Lung (tissue), 12 donors: ENCODE measurements around the gene YY1. TPM values are rescaled to one million over a fixed set of nuclear protein-coding genes. Genes with fewer than 3 reads are reported as not detected.

Experiments
- ATAC-seq: fragments of 200-7000 bp; cut with Tn5 transposase; one replicate; pipeline ENCODE4 v1.9.1; 2020; ENCODE audit warnings: moderate number of reproducible peaks; ENCODE audit not compliant: insufficient read depth, low FRiP score
- DNase-seq, 3 donors: peaks; one replicate each; pipeline ENCODE4 v3.0.0-alpha.2; 2013 to 2017
- H3K27ac ChIP-seq, 2 donors: one replicate each; pipeline ENCODE4 v1.5.1; 2013; ENCODE audit warnings: mild to moderate bottlenecking in 2 of 2, moderate library complexity in 2 of 2, control low read depth in 1 of 2, inconsistent platforms in 1 of 2, low read depth in 1 of 2, low read length in 1 of 2
- H3K27me3 ChIP-seq, 3 donors: one replicate each; pipeline ENCODE4 v1.5.1; 2013; ENCODE audit warnings: low read length in 2 of 3; ENCODE audit not compliant: control insufficient read depth in 3 of 3, insufficient read depth in 3 of 3
- H3K36me3 ChIP-seq, 4 donors: one replicate each; pipeline ENCODE4 v1.5.1; 2013; ENCODE audit warnings: low read length in 4 of 4, mild to moderate bottlenecking in 1 of 4, moderate library complexity in 1 of 4; ENCODE audit not compliant: control insufficient read depth in 4 of 4, insufficient read depth in 4 of 4
- H3K4me1 ChIP-seq, 5 donors: one replicate each; pipeline ENCODE4 v1.5.1; 2013; ENCODE audit warnings: low read length in 5 of 5, mild to moderate bottlenecking in 2 of 5, moderate library complexity in 1 of 5; ENCODE audit not compliant: control insufficient read depth in 5 of 5, insufficient read depth in 5 of 5
- H3K4me3 ChIP-seq: one replicate; pipeline ENCODE4 v1.5.1; 2013; ENCODE audit warnings: mild to moderate bottlenecking, control low read depth, moderate library complexity
- H3K9ac ChIP-seq, 2 donors: one replicate each; pipeline ENCODE4 v1.5.1; 2013; ENCODE audit warnings: low read length in 2 of 2, control low read depth in 1 of 2; ENCODE audit not compliant: insufficient read depth in 1 of 2
- H3K9me3 ChIP-seq, 4 donors: one replicate each; pipeline ENCODE4 v1.5.1; 2013; ENCODE audit warnings: low read length in 3 of 4, mild to moderate bottlenecking in 1 of 4, moderate library complexity in 1 of 4; ENCODE audit not compliant: control insufficient read depth in 4 of 4, insufficient read depth in 3 of 4
- WGBS, 2 donors: extraction: QIAGEN DNeasy Blood & Tissue Kit; methylation state at CpG; one replicate each; pipeline ENCODE4 v1.1.7; 2013; 5-methylcytosine and 5-hydroxymethylcytosine counted together
- polyA plus RNA-seq, 2 donors: library from polyadenylated mRNA; stranded (reverse); fragments of 200-250 nt; gene quantifications; one replicate each; pipeline ENCODE4 v1.2.1, GENCODE V29; 2013
- total RNA-seq, 2 donors: library from RNA; depleted of rRNA in 1 of 2; stranded (reverse); fragments of >200 nt in 1 of 2; gene quantifications; one replicate each; pipeline ENCODE4 v1.2.1, GENCODE V29; 2014 to 2021
- TF ChIP-seq, protein P1 (sequence below): IDR thresholded peaks from 2 replicates; pipeline ENCODE4 v1.5.1; 2012; ENCODE audit warnings: mild to moderate bottlenecking; ENCODE audit errors: control extremely low read depth, extremely low read depth
- donor health status: control.
- donor health status: control.
- donor health status: Bipolar disorder and iron deficiency.
- donor health status: healthy.
- donor health status: DM: yes; HTN: yes; CAD: no.

YY1 gene
- total and polyA plus RNA-seq, 4 donors, result 22.9 to 62.9 (median 34.6) TPM

DNA sequence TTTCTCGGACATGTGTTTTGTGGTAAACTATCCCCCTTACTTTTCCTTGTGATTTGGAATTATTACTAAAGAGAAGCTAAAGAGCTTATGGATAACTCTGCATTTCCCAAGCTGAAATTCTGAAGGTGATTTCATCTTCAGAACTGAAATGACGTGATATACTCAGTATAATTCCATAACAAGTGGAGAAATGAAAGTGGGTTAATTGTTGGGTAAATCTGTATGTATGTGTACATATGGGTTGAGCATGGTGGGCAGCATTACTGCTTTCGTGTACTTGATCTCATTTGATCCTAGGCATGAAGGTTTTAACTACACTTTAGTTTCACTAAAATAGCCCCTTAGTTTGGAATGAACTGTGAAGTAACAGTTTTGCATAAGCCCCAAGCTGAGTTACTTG lies 4.1 kb downstream of the YY1 start:
- H3K36me3 ChIP-seq, result peaks cover 0 to 6% (median 4%) of the 10 kb centered on the region in 4 donors
- TF ChIP-seq, protein P1, sequence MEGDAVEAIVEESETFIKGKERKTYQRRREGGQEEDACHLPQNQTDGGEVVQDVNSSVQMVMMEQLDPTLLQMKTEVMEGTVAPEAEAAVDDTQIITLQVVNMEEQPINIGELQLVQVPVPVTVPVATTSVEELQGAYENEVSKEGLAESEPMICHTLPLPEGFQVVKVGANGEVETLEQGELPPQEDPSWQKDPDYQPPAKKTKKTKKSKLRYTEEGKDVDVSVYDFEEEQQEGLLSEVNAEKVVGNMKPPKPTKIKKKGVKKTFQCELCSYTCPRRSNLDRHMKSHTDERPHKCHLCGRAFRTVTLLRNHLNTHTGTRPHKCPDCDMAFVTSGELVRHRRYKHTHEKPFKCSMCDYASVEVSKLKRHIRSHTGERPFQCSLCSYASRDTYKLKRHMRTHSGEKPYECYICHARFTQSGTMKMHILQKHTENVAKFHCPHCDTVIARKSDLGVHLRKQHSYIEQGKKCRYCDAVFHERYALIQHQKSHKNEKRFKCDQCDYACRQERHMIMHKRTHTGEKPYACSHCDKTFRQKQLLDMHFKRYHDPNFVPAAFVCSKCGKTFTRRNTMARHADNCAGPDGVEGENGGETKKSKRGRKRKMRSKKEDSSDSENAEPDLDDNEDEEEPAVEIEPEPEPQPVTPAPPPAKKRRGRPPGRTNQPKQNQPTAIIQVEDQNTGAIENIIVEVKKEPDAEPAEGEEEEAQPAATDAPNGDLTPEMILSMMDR, result no peak
- no peaks in the 10 kb centered on the region for H3K27me3 ChIP-seq
- peaks cover 10 to 29% (median 17%) of the 10 kb centered on the region in 5 donors for H3K4me1 ChIP-seq
- no peak overlapping the region for H3K27ac ChIP-seq
- 84 to 87% methylated on average over 3 of the region's 3 CpGs for WGBS, 2 donors
- DNase-seq (no peak), ATAC-seq (no peak)
- H3K9ac ChIP-seq, result no peak overlapping the region
- no peaks in the 10 kb centered on the region for H3K9me3 ChIP-seq
- H3K4me3 ChIP-seq, result no peak overlapping the region

DNA sequence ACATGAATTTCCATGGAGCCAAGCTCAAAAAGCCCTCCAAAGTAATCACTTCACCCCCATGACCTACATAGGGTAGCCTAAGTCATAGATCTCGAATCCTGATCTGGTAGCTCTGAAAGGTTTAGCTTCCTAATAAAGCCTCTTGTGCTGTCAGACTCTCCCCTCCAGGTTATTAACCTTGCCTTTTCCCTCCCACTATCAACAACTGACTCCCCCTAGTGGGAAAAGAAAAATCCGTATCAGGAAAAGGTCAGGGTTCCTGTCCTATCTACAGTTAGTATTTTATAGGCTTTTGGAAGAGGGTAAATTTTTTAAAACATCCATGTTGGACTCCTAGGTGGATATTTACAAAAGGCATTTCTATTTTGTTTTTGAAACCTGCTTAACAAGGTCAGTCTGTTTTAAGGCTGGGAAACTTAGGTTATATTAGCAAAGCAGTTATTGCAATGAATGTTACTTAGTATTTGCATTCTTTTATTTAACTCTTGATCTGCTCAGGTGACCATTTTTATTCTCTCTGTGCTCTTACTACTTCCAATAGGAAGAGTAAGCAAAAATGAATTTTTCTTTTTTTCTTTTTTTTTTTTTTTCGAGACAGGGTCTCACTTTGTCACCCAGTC lies 8.0 kb downstream of the YY1 start:
- no peak overlapping the region for H3K4me3 ChIP-seq
- H3K36me3 ChIP-seq, result peaks cover 0 to 6% (median 2%) of the 10 kb centered on the region in 4 donors
- TF ChIP-seq, protein P1, result peak; percentile 40
- no peak overlapping the region for H3K27ac ChIP-seq
- peaks cover 12 to 41% (median 17%) of the 10 kb centered on the region in 5 donors for H3K4me1 ChIP-seq
- H3K9ac ChIP-seq, result no peak overlapping the region
- H3K27me3 ChIP-seq, result no peaks in the 10 kb centered on the region
- DNase-seq (peak in 2 of 3 donors; percentile 62 to 63), ATAC-seq (peak; percentile 27)
- 19 to 31% methylated on average over 3 of the region's 3 CpGs for WGBS, 2 donors
- no peaks in the 10 kb centered on the region for H3K9me3 ChIP-seq

DNA sequence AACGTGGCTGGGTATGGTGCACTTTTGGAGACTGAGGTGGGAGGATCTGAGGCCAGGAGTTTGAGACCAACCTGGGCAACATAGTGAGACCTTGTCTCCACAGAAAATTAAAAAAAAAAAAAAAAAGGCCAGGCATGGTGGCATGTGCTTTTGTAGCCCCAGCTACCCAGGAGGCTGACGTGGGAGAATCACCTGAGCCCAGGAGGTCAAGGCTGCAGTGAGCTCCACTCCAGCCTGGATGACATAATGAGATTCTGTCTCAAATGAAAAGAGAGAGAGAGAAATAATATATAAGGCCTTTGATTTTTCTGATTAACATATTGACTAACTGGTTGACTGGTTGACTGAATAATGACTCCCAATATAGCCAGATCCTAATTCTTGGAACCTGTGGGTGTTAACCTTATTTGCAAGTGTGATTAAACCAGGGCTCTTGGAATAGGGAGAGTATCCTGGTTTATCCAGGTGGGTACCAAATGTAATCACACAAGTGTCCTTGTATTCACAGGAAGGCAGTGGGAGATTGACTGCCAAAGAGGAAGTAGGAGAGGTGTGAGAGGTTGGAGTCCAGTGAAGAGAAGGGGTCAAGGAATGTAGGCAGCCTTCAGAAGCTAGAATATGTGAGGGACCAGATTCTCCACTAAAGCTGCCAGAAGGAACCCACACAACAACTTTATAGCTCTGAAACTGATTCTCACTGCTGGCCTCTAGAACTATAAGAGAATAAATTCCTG lies 12.0 kb downstream of the YY1 start:
- WGBS, 2 donors, result 87 to 92% methylated on average over 2 of the region's 2 CpGs
- Histone ChIP-seq H3K27ac (no peak overlapping the region), H3K9ac (no peak overlapping the region), H3K4me1 (peaks cover 11 to 39% (median 17%) of the 10 kb centered on the region in 5 donors), H3K9me3 (no peaks in the 10 kb centered on the region), H3K27me3 (no peaks in the 10 kb centered on the region), H3K4me3 (no peak overlapping the region), H3K36me3 (peaks cover 0 to 2% (median under 1%) of the 10 kb centered on the region in 4 donors)
- TF ChIP-seq, protein P1, result no peak
- peak; percentile 9 for ATAC-seq
- no peak for DNase-seq
